SK-N-SH (cell line): Measurements from ENCODE around the gene NSRP1. TPM values are rescaled to one million over a fixed set of nuclear protein-coding genes. Genes with fewer than 3 reads are reported as not detected.

Experiments
- CTCF ChIA-PET: fragments of 300-600, 350-600 bp; formaldehyde crosslinking; extraction: SDS; loops from one replicate; lab custom pipeline; 2021; lab: Yijun Ruan, JAX
- POLR2A ChIA-PET: fragments of 350-600 bp; sonication (Branson Sonifier 250); formaldehyde crosslinking; extraction: SDS; loops from one replicate; lab custom pipeline; 2020; ENCODE audit warnings: antibody characterized with exemption, inconsistent platforms; lab: Yijun Ruan, JAX
- DNase-seq: peaks from one replicate; pipeline ENCODE4 v3.0.0; 2012
- H2AFZ ChIP-seq: fragments of 200-600 bp; sonication (generic); 2 replicates; pipeline ENCODE4 v1.8.1; 2016; ENCODE audit warnings: antibody characterized with exemption, mild to moderate bottlenecking, low read depth
- H3F3A ChIP-seq: fragments of 200-600 bp; sonication (generic); replicated peaks from 2 replicates; pipeline ENCODE3; 2016; ENCODE audit warnings: antibody characterized with exemption, mild to moderate bottlenecking; ENCODE audit not compliant: insufficient read depth
- H3K27ac ChIP-seq, 2 experiments: fragments of 200-500 bp in 1 of 2; fragments of 200-600 bp in 1 of 2; sonication (Bioruptor generic) in 1 of 2; sonication (generic), shearing (Covaris generic) in 1 of 2; 2 replicates each; pipeline versions ENCODE4 v1.5.1 to v1.6.1; 2014 to 2016; ENCODE audit warnings: low read depth in 2 of 2, inconsistent platforms in 1 of 2, low read length in 1 of 2, mild to moderate bottlenecking in 1 of 2, mixed read lengths in 1 of 2
- H3K27me3 ChIP-seq: fragments of 200-600 bp; sonication (generic), shearing (Covaris generic); 2 replicates; pipeline ENCODE4 v1.6.1; 2016; ENCODE audit warnings: mixed run types; ENCODE audit not compliant: insufficient read depth
- H3K36me3 ChIP-seq, 2 experiments: fragments of 200-500 bp in 1 of 2; fragments of 200-600 bp in 1 of 2; sonication (Bioruptor generic) in 1 of 2; sonication (generic) in 1 of 2; replicated peaks in 1 of 2; 2 replicates each; pipeline versions ENCODE3 to v1.5.1; 2014 to 2016; ENCODE audit warnings: low read length in 1 of 2, mild to moderate bottlenecking in 1 of 2; ENCODE audit not compliant: insufficient read depth in 2 of 2, control insufficient read depth in 1 of 2
- H3K4me1 ChIP-seq, 2 experiments: fragments of 200-500 bp in 1 of 2; fragments of 200-600 bp in 1 of 2; sonication (Bioruptor generic) in 1 of 2; sonication (generic), shearing (Covaris generic) in 1 of 2; 2 replicates each; pipeline versions ENCODE4 v1.5.1 to v1.6.1; 2014 to 2016; ENCODE audit warnings: low read depth in 1 of 2, low read length in 1 of 2, mixed run types in 1 of 2; ENCODE audit not compliant: insufficient read depth in 2 of 2, control insufficient read depth in 1 of 2
- H3K4me2 ChIP-seq: fragments of 200-600 bp; sonication (generic), shearing (Covaris generic); 2 replicates; pipeline ENCODE4 v1.6.1; 2017; ENCODE audit warnings: mixed run types
- H3K4me3 ChIP-seq, 2 experiments: fragments of 200-500 bp in 1 of 2; fragments of 200-600 bp in 1 of 2; sonication (Bioruptor generic) in 1 of 2; sonication (generic), shearing (Covaris generic) in 1 of 2; 2 replicates each; pipeline versions ENCODE4 v1.5.1 to v1.8.1; 2014 to 2016; ENCODE audit warnings: low read depth in 2 of 2, inconsistent platforms in 1 of 2, low read length in 1 of 2, mild to moderate bottlenecking in 1 of 2, mixed read lengths in 1 of 2, moderate library complexity in 1 of 2
- H3K79me2 ChIP-seq: fragments of 200-600 bp; sonication (generic); 2 replicates; pipeline ENCODE4 v1.8.1; 2017; ENCODE audit warnings: mild to moderate bottlenecking; ENCODE audit not compliant: insufficient read depth
- H3K9ac ChIP-seq: fragments of 200-600 bp; sonication (generic); 2 replicates; pipeline ENCODE4 v1.6.1; 2017; ENCODE audit warnings: mixed run types
- H3K9me2 ChIP-seq: fragments of 200-600 bp; sonication (generic); 2 replicates; pipeline ENCODE4 v1.6.1; 2017; ENCODE audit warnings: mixed run types
- H3K9me3 ChIP-seq: fragments of 200-600 bp; sonication (generic); 2 replicates; pipeline ENCODE4 v1.6.1; 2017; ENCODE audit warnings: mixed run types, mild to moderate bottlenecking, moderate library complexity
- H4K20me1 ChIP-seq: fragments of 200-600 bp; sonication (generic); 2 replicates; pipeline ENCODE4 v1.6.1; 2017; ENCODE audit warnings: mild to moderate bottlenecking, mixed run types; ENCODE audit not compliant: insufficient read depth
- CTCF ChIP-seq: fragments of 200-600 bp; sonication (generic); IDR thresholded peaks from 2 replicates; pipeline ENCODE4 v1.6.1; 2017; ENCODE audit warnings: antibody characterized with exemption, mild to moderate bottlenecking, moderate library complexity
- EP300 ChIP-seq, 2 experiments: IDR thresholded peaks; 2 replicates each; pipeline versions ENCODE4 v1.4.0 to v1.6.1; 2012; ENCODE audit warnings: borderline replicate concordance in 1 of 2, low read depth in 1 of 2, low read length in 1 of 2
- EZH2phosphoT487 ChIP-seq: fragments of 200-600 bp; sonication (generic); IDR thresholded peaks from 2 replicates; pipeline ENCODE4 v1.6.1; 2017; ENCODE audit warnings: low read depth, mixed run types, mild to moderate bottlenecking, antibody characterized with exemption, moderate library complexity, borderline replicate concordance
- FOSL2 ChIP-seq: IDR thresholded peaks from 2 replicates; pipeline ENCODE4 v1.4.0; 2012; ENCODE audit warnings: low read depth, mild to moderate bottlenecking, moderate library complexity, borderline replicate concordance
- GABPA ChIP-seq: IDR thresholded peaks from 2 replicates; pipeline ENCODE4 v1.4.0; 2012; ENCODE audit warnings: low read depth, mild to moderate bottlenecking
- GATA2 ChIP-seq: sonication (generic); formaldehyde crosslinking; IDR thresholded peaks from 2 replicates; pipeline ENCODE4 v1.5.0; 2020; ENCODE audit warnings: mild to moderate bottlenecking, missing genetic modification reagents
- IRF3 ChIP-seq: fragments of 150-350 bp; IDR thresholded peaks from 2 replicates; pipeline ENCODE4 v1.6.1; 2016; ENCODE audit warnings: mild to moderate bottlenecking, low read depth, low read length
- JUND ChIP-seq: IDR thresholded peaks from 2 replicates; pipeline ENCODE4 v1.4.0; 2012
- MEF2A ChIP-seq: IDR thresholded peaks from 2 replicates; pipeline ENCODE4 v1.4.0; 2012; ENCODE audit warnings: low read depth, borderline replicate concordance
- NFIC ChIP-seq: IDR thresholded peaks from 2 replicates; pipeline ENCODE4 v1.4.0; 2012; ENCODE audit warnings: borderline replicate concordance
- NRF1 ChIP-seq: IDR thresholded peaks from 2 replicates; pipeline ENCODE4 v1.6.1; 2012; ENCODE audit warnings: low read depth, mild to moderate bottlenecking, low read length
- PBX3 ChIP-seq: IDR thresholded peaks from 2 replicates; pipeline ENCODE4; 2012
- POLR2AphosphoS5 ChIP-seq: IDR thresholded peaks from 2 replicates; pipeline ENCODE4 v1.6.1; 2012; ENCODE audit warnings: low read depth, low read length
- REST ChIP-seq: IDR thresholded peaks from 2 replicates; pipeline ENCODE4 v1.6.1; 2012; ENCODE audit warnings: mild to moderate bottlenecking, low read depth, low read length, moderate library complexity
- TAF1 ChIP-seq: IDR thresholded peaks from 2 replicates; pipeline ENCODE4 v1.6.1; 2012; ENCODE audit warnings: low read depth, mild to moderate bottlenecking, low read length, moderate library complexity, borderline replicate concordance
- TCF12 ChIP-seq: IDR thresholded peaks from 2 replicates; pipeline ENCODE4 v1.4.0; 2012
- USF2 ChIP-seq: fragments of 150-350 bp; IDR thresholded peaks from 2 replicates; pipeline ENCODE4 v1.6.1; 2017; ENCODE audit warnings: antibody characterized with exemption, low read length, low read depth, borderline replicate concordance
- YY1 ChIP-seq: IDR thresholded peaks from 2 replicates; pipeline ENCODE4 v1.4.0; 2012; ENCODE audit warnings: low read depth, mild to moderate bottlenecking
- WGBS: methylation state at CpG from one replicate; pipeline ENCODE4 v1.1.6; 2017; ENCODE audit warnings: low lambda C conversion rate; 5-methylcytosine and 5-hydroxymethylcytosine counted together
- polyA plus RNA-seq, 3 experiments: library from polyadenylated mRNA; depleted of rRNA; stranded (reverse); fragments of >200 nt; gene quantifications; 2 replicates each; pipeline ENCODE4 v1.2.3, GENCODE V29; 2012

Gene NSRP1
- polyA plus RNA-seq, 1 of the 3 experiments (the other 2 are of a cell fraction), result 10.8 TPM

GRCh38 chr17:30197416-30197815, 80.8 kb downstream of the NSRP1 start (continued):
- no peak for TF ChIP-seq GABPA

GRCh38 chr17:30199600-30199999, 83.0 kb downstream of the NSRP1 start:
- no peak overlapping the region for H3K27ac ChIP-seq
- H3K36me3 ChIP-seq, result no peaks in the 10 kb centered on the region
- no peaks in the 10 kb centered on the region for H4K20me1 ChIP-seq
- WGBS, result 70% methylated on average over 5 of the region's 5 CpGs
- no peaks in the 10 kb centered on the region for H3K79me2 ChIP-seq
- ChIA-PET CTCF (no interaction called here), POLR2A (no interaction called here)
- no peak overlapping the region for H3K4me3 ChIP-seq
- H3K4me2 ChIP-seq, result no peak overlapping the region
- no peaks in the 10 kb centered on the region for H3K9me3 ChIP-seq
- no peaks in the 10 kb centered on the region for H3K27me3 ChIP-seq
- TF ChIP-seq YY1, result no peak
- TF ChIP-seq EP300 (IDR thresholded peaks at IDR 0.05; ENCODE audit: borderline replicate concordance in 1 of 2, low read depth in 1 of 2, low read length in 1 of 2), result no peak
- no peak for TF ChIP-seq CTCF
- TF ChIP-seq NRF1, result no peak
- no peak overlapping the region for H2AFZ ChIP-seq
- H3K4me1 ChIP-seq, result peaks cover 0 to 4% of the 10 kb centered on the region in 2 experiments; a peak in 1 of 4 replicates
- no peaks in the 10 kb centered on the region for H3F3A ChIP-seq
- H3K9me2 ChIP-seq, result no peaks in the 10 kb centered on the region
- H3K9ac ChIP-seq, result no peak overlapping the region
- no peak for DNase-seq

- Histone ChIP-seq H3F3A (no peaks in the 10 kb centered on the region), H3K27me3 (no peaks in the 10 kb centered on the region), H3K36me3 (no peaks in the 10 kb centered on the region), H3K27ac (no peak overlapping the region), H3K9me3 (no peaks in the 10 kb centered on the region), H4K20me1 (no peaks in the 10 kb centered on the region), H3K9me2 (no peaks in the 10 kb centered on the region), H3K4me2 (no peak overlapping the region), H3K79me2 (no peaks in the 10 kb centered on the region), H3K4me1 (peaks cover 0 to 4% of the 10 kb centered on the region in 2 experiments; a peak in 1 of 4 replicates), H3K9ac (no peak overlapping the region), H3K4me3 (no peak overlapping the region), H2AFZ (no peak overlapping the region)
- TF ChIP-seq MEF2A (no peak), NFIC (no peak), JUND (no peak), GATA2 (CRISPR knock-in tag) (no peak), PBX3 (no peak), USF2 (no peak), REST (no peak), FOSL2 (no peak), POLR2AphosphoS5 (no peak), IRF3 (no peak), TCF12 (no peak), TAF1 (no peak), EZH2phosphoT487 (no peak)
- DNase-seq, result peak; percentile 38
- POLR2A ChIA-PET, result no interaction called here
- WGBS, result 76% methylated on average over 10 of the region's 10 CpGs
- CTCF ChIA-PET, result no interaction called here
Measured at GRCh38 chr17:30200106-30200505, 83.5 kb downstream of the NSRP1 start.
